Fibroblast of skin of left quadriceps (primary cell): ENCODE measurements around the gene AKT3.

Experiments used
- DNase-seq, 2 experiments: peaks; one replicate each; pipeline ENCODE4 v3.0.0-alpha.2; 2013; ENCODE audit warnings: low read depth in 2 of 2

The AKT3 gene

DNA sequence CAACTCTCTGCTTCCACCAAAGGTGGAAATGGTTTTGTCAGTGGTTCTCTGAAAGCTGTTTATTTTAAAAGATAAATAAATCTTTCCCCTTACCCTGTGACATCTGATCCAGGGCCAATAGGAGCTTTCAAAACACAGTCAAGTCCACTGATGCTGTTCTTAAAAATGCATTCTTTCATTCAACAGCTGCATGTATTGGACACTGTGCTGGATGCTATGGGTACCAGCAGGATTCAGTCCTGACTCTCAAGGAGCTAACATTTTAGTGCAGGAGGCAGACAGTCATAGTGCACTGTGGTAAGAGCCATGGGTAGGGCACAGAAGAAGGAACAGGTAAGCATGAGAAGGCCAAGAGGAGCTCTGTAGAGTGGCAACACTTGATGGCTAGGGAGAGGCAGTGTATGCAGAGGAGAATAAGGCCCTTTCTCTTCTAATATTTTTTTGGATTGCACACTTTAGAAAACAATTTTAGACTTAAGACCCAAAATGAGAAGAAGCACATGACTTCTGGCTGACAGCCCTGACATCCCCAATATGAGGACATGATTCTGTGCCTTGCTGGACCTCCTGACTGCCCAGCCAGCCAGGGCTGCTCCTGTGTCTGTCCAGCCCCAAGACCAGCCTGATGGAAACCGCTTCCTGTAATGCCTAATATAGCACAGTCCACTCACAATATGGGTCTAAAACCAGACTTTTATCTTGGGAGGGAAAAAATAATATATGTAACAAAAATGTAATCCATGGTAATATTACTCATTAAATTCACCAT is 386.9 kb downstream of the AKT3 start:
- no peak for DNase-seq

DNA sequence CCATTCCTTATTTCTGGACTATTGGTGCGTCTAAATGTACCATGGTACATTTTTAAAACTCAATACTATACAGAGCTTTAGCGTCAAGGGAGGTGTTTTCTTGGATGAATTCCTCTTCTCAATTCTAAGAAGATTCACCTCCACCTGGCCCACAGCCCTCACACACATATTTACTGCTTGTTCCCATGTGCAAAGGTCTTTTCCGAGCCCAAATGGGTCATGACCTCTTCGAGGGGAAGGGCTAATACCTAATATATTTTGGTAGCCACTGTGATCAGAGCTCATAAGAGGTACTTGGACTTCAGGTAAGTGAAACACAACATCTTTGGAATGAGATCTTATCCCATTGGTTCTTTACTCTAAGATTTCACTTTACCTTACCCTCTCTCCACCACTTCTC is 388.3 kb downstream of the AKT3 start:
- no peak for DNase-seq

DNA sequence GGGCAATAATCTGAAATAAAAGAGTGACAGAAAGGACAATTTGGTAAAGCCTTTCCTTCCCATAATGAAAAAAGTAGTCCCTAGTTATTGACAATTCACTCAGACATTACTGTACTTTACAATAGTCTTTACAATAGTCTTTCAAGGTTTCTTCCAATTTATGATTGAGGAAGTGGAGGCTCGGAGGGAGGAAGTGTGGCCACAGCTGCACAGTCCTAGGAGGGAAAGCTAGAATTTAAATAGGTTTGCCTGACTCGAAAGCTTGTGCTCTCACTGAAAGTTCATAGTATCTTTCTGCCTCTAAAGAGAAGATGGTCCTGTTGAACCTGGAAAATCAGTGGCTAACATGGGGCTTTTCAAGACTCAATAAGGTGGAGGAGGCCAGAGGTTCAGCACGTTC is 391.0 kb downstream of the AKT3 start:
- no peak for DNase-seq

DNA sequence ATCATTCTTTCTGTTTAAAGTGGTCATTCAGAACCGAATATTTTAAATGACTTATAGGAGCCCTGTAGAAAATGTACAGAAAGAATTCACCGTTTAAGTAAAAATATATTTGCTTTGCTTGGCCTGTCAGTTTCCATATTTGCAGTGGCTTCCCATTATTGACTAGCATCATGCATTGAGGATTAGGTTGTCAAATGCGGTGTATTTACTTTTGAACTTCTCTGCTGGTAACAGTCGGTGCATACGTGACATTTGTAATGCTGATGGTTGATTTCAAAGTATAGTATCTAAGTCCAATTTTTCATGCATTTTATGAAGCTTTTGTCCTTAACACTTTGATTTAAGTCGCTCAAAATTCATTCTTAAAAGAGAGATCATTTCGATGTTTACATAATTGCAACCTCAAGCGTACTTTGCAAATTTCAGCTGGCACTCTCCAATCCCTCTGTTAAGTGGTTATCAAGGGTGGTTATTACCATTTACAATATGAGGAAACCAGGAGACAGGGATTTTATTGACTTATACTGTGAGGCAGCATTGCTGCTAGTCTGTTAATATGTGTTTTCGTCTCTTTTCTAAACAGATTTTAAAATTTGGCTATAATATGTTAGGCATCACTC is 392.6 kb downstream of the AKT3 start:
- DNase-seq = no peak

DNA sequence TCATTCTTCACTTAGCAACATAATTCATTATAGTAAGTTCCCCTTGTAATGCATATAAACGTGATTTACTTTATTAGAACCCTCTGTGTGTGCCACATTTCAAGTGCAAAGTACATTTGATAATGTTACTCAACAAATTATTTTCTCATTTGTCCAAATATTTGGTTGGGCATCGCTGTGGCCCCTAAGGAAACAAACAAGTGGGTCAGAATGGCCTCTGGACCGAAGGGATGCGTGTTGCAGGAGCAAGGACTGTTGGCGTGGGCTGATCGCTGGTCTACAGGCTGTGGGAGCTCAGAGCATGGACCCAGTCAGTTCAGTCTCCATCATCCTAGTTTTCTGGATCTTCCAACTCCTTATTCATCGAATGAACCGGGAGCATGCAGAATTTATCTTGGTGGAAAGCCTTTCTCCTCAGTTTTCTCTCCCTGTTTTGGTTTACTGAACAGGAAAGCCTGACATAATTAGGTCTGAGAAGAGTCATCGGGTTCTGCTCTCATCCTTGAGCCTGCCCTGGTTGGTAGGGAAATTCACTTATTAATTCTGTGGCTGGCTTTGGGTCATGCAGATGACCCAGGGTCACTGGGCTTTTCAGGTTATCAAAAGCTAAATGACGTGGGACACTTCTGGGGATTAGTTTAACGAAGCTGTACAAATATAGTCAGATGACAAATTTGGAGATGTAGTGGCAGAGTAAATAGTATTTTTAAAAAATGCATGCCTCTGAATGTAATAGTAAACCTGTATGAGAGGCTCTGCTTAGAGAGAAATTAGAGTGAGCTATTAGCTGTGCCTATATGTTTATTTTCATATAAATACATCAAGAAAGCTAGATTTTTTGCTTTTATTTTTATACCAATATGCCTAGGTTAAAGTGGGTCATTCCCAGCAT is 394.0 kb downstream of the AKT3 start:
- no peak for DNase-seq

DNA sequence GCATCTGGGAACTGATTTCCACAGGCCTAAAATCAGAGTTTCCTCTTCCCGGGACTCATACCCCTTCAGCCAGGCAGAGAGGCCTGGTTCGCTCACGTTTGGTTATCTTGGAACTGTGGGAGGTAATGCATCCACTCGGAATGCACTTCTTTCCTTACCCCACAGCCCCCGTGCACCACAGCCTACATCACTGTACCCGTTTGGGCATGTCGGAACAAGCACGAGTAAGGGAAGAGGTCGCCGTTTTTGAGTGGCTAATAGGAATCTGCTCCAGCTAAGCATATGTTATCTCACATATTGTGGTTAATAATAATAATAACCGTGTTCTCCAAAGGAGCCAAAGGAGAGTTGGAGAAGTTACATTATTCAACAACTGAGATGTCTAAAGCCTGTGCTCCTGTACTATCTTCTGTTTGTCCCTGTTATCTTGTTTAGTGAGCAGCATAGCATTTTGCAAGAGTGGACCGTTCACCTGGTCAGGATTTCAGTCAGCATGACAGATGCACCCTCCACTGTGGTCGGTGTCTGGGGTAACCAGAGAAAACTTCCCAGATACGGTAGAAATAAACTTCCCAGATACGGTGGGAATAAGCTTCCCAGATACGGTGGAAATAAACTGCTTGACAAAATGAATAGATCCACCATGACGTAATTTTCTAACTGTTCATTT is 395.6 kb downstream of the AKT3 start:
- no peak for DNase-seq

DNA sequence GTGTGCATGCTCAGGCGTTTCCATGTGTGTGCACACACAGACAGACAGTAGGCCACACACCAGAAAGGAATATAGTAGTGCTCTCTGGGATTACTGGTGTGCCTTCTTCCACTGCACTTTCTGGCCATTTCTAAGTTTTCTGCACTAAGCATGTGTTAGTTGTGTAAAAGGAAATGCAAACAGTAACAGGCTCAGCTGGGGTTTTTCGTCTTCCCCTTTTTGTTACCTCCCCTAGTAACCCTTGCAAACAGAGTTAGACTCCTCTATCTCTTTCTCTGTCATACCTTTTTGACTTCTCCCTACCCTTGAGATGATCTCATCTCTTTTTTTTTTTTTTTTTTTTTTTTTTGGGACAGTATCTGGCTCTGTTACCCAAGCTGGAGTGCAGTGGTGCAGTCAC is 398.0 kb downstream of the AKT3 start:
- DNase-seq = no peak

DNA sequence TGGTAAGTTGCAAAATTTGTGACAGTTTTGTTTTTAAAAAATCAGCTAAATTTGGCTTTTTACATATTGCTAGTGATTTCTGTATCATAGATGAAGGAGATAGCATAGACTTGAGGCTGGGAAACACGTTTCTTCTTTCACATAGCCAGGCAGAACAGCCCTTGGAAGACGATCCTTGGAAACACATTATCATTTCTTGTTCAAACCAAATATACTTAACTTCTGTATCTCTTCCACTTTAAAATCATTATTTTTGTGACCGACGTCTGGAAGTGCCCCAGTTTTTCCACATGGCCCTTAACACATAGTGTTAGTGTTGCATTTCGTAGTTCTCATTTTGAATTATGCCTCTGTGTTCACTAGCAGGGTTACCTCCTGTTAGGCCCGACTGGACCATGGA is 400.7 kb downstream of the AKT3 start:
- DNase-seq = no peak

DNA sequence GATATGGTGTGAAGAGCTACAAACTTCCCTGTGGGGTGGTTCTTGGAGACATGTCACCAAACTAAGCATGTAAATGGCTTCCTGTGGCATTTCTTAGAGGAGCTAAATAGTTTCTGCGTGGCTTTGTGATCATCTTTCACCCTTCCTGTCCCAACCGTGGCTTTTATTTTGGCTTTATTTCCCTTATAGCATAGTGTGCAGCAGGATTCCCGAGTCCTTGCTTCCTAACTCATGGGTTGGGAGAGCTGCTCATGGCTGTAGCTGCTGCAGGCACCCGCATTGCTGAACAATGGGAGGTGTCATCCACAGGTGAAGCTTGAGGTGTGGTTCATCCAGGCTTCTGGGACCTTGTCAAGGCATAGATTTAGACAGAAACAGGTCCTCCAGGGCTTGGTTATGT is 402.2 kb downstream of the AKT3 start:
- DNase-seq = no peak

DNA sequence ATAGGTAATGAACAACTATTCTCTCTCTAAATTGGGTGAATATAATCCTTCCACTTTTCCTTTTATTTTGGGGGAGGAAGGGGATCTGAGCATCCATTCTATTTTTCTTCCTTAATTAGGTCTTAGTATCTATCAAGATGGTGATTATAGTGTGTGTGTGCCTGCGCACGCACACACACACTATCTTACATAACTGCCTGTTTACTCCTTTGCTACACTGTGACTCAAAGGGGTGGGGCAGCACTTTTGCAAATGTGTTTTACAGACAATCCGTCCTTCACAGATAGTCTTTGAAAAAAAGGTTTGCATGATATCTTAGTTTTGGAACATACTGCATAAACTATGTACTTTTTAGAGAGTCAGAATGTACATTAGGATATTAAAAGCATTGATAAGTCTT is 402.7 kb downstream of the AKT3 start:
- DNase-seq = peak; percentile 6 to 15

DNA sequence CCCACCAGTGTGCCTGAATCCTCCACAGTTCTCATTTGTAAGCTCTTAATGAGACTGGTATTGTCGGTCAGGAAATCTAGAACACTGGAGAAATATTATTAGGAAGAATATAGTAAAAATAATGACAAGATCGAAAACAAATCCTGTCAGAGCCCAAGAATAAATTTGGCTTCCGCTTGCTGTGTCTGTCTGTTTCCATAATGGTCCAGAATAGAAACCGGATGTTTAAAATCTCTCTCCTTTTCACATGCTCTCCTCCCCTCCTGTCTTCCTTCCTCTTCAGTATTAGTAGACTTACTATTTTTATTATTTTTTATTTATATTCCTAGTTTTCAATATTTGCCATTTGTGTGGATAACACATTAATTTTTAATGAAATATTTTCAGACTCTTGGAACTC is 406.5 kb downstream of the AKT3 start:
- no peak for DNase-seq

DNA sequence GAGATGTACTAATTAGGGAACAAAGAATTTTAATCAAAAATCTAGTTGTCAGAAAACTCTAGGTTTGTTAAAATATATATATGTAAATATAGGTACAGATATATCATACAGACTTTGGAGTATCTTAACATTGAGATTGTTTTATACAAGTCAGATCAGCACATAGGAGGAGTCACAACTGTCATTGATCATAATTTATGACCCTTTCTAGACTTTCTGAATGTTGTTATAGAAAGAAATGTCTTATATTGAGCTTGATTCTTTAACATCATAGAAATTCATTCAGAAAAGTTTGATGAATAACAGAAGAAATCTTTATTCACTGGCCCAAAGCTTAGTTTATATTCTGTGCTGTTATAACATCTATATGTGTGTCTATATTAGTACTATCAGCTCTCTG is 408.4 kb downstream of the AKT3 start:
- no peak for DNase-seq

DNA sequence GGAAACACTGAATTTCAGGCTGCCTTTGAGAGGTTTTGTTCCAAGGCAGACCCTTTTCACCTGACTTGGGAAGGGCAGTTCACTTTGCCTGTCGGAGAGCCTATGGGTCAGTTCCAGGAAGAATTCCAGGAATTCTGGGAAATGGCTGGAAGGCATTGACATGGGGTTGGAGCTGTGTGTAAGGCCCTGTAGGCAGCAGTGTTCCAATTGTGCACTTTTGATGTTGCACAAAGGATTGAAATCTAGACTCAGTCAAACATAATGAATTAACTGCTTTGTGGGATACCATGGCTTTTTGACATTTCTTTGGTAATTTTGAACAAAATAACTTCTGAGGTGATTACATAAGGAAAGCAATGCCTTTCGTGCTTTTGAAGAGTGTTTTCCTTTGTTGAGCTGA is 409.6 kb downstream of the AKT3 start:
- DNase-seq = no peak

DNA sequence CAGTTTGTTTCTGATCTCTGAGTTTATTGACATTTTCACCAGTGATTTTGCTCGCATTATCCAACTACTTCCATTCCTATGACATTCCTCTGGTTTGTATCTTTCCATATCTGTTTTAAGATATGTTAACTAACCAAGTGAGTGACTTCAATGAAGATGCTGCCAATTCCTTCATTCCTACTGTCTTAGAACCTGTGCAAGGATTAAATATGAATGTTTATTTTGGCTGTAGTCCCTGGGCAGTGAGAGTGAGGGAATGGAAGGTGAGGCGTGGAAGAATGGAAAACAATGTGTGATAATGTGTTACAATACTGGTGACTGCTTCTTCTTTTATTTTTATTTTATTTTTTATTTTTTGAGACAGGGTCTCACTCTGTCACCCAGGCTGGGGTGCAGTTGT is 411.2 kb downstream of the AKT3 start:
- DNase-seq = no peak
